Islet precursor cell (in vitro differentiated cells): ENCODE results near the gene DNASE1L3.
A peak's percentile ranks its signal among the peaks of the same experiment; 100 is the strongest.

Experiments
- DNase-seq: peaks from one replicate; pipeline ENCODE4 v3.0.0-alpha.2; 2018

The DNASE1L3 gene

GRCh38 chr3:58177747-58178527 lies 32.8 kb downstream of the DNASE1L3 start:
- DNase-seq = peak; percentile 94

DNA sequence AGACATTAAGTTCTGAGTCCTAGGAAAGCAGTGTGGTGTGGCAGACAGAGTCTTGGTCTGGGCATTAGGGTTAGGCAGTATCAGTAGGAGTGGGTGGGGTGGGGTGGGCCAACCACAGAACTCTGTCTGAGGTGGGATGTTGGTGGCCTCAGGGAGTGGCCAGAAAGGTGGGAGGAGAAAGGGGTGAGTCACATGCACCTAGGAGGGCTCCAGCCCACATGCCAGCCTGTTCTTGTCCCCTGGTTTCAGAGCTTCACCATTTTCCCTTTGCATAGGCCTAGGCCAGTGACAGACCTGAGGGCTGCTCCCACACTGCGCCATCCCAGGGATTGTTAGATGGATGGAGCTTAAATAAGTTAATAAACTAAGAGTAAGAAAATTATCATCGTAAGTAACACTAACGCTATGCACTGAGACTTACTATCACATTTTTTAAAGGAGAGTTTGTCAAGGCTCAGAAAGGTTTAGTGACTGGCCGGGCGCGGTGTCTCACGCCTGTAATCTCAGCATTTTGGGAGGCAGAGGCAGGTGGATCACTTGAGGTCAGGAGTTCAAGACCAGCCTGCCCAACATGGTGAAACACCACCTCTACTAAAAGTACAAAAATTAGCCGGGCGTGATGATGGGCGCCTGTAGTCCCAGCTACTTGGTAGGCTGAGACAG lies 33.8 kb downstream of the DNASE1L3 start:
- peak; percentile 71 for DNase-seq

DNA sequence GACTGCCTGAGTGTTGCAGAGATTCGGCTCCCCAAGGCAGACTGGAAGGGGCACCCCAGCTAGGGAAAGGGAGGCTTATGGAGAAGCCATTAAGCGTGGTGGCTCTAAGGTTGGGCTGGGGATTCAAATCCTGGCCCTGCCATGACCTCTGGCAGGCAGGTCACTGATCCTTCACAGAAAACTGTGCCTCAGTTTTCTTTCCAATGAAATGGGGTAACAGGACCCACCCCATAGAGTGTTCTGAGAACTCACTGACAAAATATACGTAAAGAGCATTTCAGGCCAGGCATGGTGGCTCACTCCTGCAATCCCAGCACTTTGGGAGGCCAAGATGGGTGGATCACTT lies 34.6 kb downstream of the DNASE1L3 start:
- no peak for DNase-seq

DNA sequence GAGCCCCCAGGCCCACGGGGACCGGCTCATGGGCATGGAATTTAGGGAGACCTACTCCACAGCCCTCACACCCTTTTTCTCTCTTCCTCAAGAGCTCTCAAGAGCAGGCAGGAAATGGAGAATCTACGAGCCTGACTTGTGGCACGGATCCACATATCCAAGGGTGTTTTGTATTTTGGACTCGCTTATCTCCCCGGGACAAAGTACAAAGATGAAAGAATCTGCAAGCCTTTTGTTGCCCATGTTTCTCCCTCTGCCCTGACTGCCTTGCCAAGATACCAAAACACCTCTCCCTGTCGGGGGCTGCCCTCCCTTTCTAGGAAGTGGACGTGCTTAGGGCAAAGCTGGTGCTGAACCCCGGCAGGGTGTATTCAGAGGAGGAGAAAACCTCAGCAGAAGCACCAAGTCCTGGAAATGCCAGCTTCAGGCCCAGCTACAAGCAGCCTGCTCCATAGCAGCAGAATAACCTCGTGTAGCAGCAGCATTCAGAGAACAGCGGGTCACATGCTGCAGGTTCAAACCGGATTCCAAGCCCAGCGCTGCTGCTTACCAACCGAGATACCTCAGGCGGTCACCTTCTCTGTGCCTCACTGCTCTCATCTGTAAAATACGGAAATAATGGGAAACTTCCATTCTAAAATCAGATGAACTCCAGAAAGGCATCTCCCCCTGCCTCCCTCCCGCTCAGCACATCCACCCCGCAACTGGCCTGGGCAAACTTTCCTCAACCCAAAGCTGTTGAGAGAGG lies 35.2 kb downstream of the DNASE1L3 start:
- peak; percentile 67 for DNase-seq

DNA sequence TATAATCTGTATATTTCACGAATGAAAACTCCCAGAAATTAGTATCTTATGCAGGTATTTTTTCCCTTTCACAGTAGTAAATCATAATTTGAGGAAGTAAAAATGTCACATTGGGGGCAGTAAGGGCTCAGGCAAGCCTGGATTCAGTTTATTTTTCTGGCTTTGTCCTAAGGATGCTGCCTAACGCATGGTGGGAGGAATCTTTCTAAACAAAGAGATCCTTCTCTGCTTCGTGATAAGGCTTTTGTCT lies 35.7 kb downstream of the DNASE1L3 start:
- no peak for DNase-seq

GRCh38 chr3:58173669-58174398 lies 36.9 kb downstream of the DNASE1L3 start:
- DNase-seq = peak; percentile 79

GRCh38 chr3:58173029-58173668 lies 37.6 kb downstream of the DNASE1L3 start:
- no peak for DNase-seq

DNA sequence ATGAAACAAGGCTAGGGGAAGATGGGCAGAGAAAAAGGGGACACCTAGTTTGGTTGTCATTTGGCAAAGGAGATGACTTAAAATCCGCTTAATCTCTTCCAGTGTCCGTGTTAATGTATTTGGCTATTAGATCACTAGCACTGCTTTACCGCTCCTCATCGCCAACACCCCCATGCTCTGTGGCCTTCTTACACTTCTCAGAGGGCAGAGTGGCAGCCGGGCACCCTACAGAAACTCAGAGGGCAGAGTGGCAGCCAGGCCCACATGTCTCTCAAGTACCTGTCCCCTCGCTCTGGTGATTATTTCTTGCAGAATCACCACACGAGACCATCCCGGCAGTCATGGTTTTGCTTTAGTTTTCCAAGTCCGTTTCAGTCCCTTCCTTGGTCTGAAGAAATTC lies 39.6 kb downstream of the DNASE1L3 start:
- DNase-seq = no peak

DNA sequence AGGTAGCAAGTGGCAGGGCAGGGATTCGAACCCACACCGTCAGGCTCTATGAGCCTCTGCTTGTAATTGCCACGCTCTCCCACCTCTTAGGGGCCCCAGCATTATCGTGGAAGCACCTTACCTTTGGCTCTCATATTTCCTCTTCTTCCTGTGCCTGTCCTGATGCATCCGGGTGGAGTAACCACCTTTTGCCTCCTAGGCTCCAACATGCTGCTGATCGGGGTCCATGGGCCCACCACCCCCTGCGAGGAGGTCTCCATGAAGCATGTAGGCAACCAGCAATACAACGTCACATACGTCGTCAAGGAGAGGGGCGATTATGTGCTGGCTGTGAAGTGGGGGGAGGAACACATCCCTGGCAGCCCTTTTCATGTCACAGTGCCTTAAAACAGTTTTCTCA lies 40.4 kb downstream of the DNASE1L3 start:
- DNase-seq = no peak

- no peak for DNase-seq
These were observed 41.4 kb downstream of the DNASE1L3 start for GRCh38 chr3:58169371-58169770.

DNA sequence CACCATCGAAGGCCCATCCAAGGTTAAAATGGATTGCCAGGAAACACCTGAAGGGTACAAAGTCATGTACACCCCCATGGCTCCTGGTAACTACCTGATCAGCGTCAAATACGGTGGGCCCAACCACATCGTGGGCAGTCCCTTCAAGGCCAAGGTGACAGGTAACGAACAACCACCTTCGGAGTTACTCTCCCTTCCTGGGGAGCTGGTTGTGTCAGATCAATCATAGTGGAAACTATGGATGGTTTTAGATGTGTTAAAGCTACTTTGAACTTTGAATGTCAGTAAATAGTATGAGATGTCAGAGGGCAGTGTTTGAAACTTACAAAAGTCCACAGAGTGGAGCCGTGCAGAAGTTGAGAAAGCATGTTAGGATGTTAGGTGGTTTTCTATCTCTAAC lies 42.3 kb downstream of the DNASE1L3 start:
- no peak for DNase-seq

DNA sequence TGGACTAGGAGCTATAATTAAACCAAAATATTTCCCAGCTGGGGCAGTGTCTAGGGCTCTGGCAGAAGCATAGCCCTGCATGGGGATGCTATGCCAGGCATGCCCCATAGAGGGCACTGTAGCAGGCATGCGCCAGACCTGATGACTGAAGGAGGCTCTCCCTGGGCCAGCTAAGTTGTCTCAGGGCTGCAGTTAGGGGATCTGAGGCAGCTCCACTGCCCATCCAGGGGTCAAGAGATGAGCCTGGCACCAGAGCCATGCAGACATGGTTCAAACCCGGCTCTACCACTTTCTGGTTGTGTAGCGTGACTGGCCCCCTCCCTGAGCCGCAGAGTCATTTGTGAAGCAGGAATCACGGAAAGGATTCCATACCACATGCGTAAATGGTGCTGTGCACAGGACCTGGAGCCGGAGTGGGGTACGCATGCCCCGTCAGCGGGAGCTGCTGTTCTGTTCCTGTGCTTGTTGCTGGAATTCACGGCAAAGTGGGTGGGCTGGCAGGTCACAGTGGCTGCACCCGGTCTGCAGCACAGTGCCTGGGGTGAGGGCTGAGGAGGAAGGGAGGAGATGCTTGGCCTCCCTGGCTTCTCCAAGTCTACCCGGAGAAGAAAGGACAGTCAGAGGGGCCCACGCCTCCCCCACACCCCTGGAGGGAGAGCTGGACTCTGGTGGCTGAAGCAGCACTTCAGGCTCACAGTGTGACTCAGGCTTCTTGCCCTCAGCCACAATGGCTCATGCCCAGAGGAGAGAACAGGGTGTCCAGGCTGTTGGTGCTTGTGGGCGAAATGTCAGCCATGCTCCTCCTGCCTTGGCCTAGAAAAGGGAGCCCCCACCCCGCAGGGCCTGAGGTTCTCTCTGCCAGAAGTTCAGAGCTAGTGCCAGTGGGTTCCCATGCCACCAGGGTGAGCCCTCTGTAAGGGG lies 43.1 kb downstream of the DNASE1L3 start:
- DNase-seq = peak; percentile 87

- DNase-seq = peak; percentile 89
These were observed 45.6 kb downstream of the DNASE1L3 start for GRCh38 chr3:58164906-58165821.

DNA sequence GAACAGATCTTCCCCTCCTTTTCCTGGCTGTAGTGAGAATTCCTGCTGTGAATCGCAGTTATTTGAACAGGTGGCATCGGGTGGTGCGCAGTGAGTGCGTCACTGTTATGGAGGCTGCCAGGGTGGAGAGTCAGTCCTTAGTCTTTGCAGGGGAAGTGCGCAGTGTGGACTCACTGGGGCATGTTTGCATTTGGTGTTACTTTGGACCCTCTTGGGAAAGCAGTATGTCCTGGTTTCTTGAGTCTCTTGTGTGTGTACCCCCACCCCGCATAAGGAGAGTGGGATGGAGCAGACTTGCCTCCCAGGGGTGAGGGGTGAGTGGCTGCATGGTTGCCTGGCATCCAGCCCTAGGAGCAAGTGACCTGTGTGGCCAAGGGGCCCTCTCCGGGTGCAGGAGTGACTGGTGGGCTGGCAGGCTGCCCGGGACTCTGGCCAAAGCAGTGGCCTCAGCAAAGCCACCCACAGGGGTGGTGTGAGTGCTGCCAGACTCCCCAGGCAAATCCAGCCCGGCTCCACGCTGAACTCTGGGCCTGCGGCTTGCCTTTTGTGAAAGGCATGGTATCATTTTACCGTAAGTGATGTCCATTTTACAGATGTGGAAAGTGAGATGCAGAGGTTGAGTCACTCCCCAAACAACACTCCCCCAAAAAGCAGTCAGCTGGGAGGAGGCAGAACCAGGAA lies 46.4 kb downstream of the DNASE1L3 start:
- DNase-seq = no peak

DNA sequence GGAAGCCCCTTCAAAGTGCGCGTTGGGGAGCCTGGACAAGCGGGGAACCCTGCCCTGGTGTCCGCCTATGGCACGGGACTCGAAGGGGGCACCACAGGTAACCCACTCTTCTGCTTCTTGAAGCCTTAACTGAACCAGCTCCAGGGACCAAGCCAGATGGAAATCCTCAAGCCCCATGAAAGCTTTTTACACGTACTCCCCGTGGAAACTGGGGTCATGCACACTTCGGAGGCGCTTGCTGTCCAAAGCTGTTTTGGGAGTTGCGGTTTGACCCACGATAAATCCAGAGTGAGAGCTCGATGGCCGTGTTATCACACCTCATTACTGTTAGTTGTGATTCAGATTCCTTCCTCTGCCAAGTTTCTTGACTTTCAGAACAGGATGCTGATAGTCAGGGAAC lies 47.5 kb downstream of the DNASE1L3 start:
- DNase-seq = no peak

DNA sequence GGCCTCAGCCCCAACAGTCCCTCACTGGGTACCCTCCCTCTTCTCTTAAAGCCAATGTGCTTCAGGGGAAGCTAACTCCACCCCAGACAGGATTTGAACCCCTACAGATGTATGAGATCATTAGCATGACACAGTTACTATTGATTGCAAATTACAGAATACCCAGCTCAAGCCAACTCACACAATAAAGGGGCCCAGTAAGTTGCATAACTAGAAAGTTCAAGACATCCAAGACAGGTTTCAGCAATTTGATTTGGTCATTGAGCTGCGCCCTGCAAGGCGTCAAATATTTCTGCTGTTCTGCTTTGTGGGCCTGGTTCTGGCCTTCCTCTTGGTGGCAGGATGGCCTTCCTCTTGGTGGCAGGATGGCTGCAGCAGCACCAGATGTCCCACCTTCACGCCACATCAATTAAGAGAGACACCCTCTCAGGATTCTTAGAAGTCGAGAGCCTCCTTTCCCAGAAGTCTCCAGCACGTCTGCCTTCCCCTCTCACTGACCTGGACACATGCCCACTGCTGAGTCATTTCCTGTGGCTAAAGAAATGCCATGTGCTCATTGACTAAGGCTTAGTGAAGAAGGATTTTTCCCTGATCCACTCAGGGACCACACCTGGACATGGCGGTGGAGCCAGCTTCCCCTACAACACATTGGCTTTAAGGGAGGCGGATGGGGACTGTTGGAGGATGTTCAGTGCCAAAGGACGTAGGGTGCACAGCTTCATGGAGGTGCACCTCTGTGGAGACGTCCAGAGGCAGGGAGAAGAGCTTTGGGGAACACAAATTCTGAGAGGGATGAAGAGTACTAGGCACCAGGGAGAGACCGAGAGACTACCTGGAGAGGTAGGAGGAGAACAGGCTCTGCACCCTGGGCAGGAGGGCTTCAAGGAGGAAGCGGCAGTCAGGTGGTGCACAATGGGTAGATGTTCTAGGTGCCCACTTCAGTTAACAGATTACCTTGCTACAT lies 49.1 kb downstream of the DNASE1L3 start:
- DNase-seq = peak; percentile 83

DNA sequence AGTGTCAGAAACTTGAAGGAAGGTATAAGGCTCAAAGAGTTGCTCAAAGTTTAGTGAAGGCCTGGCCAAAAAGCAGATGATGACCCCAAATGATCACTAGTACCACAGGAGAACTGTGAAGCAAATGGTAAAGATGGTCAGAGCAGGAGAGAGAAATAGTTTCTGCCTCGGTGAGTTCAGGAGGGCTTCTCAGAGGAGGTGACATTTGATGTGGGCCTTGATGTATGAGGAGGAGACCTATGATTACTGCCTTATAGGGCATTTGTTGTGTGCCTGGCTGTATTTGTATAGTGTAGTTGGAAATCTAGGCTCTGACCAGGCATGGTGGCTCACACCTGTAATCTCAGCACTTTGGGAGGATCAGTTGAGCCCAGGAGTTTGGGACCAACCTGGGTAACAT lies 50.4 kb downstream of the DNASE1L3 start:
- DNase-seq = no peak

- no peak for DNase-seq
These were observed 52.2 kb downstream of the DNASE1L3 start for GRCh38 chr3:58158442-58159153.
